NCI-H146 treated with DMSO at 0.1 percent for 48 hours (cell line): ENCODE data around the gene AXIN2.
"Not testable (repeated sequence)": the region's sequence is repeated elsewhere in the genome, so short reads cannot be mapped to it uniquely, and the experiment has no call there.

Experiments used
- DNase-seq: peaks from one replicate; lab custom pipeline; 2025; ENCODE audit not compliant: unreplicated experiment; lab: John Stamatoyannopoulos, UW

AXIN2 gene

GRCh38 chr17:65485388-65486299 lies 75.8 kb downstream of the AXIN2 start:
- no peak for DNase-seq

GRCh38 chr17:65484405-65484804 lies 77.0 kb downstream of the AXIN2 start:
- not testable (repeated sequence) for DNase-seq

- no peak for DNase-seq
Observed at GRCh38 chr17:65483438-65483837, 78.0 kb downstream of the AXIN2 start.

GRCh38 chr17:65482201-65482600 lies 79.2 kb downstream of the AXIN2 start:
- no peak for DNase-seq

DNA sequence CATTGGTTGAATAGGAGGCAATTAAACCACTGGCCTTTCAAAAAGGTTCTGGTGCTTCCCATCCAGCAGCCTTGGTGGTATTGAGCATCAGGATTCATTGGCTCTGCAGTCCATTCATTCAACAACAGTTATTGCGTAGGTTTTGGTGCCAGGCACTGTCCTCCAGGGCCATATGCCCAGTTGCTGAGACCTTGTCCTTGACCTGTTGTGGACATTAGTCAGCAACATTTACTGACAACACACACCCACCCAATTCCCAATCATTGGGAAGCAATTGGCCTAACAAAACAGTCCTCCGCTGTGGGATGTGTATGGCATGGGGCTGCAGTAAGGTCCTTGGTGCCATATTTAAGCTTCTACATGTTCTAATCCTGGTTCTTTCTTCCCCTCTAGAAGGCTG lies 82.2 kb downstream of the AXIN2 start:
- DNase-seq, result no peak
